NCI-H2081 (cell line): ENCODE data around the gene TFDP1.

Experiments used
- DNase-seq, 2 experiments: peaks; one replicate each; lab custom pipeline; 2025; lab: John Stamatoyannopoulos, UW

The TFDP1 gene

GRCh38 chr13:113651511-113652403 is 67.2 kb downstream of the TFDP1 start:
- DNase-seq, result no peak

DNA sequence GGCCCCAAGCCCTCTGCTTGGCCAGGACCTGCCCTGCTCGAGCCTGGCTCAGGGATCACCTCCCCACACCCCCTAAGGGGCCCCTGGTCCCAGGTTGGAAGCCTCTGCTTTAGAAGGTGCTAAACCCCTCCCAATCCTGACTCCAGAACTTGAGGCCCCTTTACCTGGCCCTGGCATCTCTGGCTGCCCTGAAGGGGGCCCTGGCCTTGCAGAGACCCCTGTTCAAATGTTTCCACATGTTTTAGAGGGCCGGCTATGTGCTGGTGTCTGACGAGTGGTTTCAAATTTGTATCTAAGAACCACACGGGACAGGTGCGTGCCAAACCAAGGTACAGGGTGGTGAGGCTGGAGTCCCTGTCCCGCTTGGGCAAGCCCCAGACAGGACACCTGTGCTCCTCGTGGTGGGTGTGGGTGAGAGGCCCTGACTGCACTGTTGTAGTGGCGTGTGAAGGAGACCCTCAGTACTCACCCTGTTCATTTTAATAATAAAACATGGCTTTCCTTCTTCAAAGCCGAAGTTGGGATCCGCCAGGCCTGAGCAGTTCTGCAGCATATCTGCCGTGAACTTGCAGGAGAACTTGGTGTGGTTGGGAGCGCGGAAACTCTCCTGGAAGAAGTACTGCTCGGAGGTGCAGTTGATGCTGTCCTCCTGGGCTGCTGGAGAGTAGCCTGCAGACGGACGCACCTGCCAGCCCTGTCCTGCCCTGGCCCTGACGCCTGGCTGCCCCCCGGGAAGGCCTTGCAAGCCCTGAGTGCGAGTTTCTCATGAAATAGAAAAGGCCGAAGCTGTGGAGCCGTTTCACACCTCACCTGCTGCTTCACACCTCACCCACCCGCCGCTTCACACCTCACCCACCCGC is 68.1 kb downstream of the TFDP1 start:
- no peak for DNase-seq

- peak; percentile 61 to 81 for DNase-seq
Observed at GRCh38 chr13:113653264-113654174, 69.0 kb downstream of the TFDP1 start.

DNA sequence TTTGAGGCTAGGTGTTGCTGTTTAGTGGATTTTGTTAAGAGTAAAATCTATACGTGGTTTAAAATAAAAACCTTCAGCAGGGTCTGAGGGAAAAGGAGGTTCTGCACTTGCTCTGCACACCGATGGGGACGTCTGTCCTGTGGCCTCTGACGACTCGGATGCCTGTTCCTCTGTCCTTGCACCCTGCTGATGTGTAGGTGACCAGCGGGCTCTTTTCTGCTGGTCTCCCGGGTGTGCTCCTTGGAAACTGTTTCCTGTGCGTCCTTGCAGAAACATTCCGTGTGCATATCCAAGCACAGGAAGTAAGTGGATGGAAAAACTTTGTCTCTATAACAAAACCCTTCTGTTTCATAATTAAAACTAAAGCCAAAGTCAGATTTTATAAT is 69.6 kb downstream of the TFDP1 start:
- DNase-seq, result peak in 1 of 2 experiments; percentile 37

DNA sequence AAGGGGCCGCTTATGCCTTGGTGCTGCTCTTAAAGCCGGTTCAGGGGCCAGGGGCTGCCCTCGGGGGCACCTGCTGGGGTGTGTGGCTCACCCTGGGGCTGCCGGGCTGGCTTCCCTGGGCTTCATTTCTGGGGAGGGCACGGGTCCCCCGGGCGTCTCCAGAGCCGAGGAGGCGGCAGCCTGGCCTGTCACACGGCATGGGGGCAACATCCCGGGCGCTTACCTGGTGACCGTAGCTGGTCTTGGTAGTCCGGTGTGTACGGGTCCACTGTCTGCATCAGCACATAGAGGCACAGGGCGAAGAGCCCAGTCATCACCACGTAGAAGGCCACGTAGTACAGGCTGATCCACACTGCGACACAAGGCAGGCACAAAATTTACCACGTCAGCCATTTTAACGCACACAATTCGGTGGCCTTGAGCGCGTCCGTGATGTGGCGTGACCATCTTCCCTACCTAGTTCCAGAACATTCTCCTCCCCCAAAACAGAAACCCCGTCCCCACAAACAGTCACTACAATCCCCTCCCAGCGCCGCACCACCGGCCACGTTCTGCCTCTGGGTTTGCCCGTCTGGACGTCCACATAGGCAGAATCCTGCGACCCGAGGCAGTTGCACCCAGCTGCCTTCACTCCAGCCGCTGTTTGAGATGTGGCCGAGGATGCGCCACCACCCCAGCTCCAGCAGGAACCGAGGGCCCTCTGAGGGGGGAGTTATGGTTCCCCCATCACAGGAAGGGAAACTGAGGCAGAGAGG is 70.2 kb downstream of the TFDP1 start:
- no peak for DNase-seq

GRCh38 chr13:113655346-113656002 is 70.9 kb downstream of the TFDP1 start:
- no peak for DNase-seq

DNA sequence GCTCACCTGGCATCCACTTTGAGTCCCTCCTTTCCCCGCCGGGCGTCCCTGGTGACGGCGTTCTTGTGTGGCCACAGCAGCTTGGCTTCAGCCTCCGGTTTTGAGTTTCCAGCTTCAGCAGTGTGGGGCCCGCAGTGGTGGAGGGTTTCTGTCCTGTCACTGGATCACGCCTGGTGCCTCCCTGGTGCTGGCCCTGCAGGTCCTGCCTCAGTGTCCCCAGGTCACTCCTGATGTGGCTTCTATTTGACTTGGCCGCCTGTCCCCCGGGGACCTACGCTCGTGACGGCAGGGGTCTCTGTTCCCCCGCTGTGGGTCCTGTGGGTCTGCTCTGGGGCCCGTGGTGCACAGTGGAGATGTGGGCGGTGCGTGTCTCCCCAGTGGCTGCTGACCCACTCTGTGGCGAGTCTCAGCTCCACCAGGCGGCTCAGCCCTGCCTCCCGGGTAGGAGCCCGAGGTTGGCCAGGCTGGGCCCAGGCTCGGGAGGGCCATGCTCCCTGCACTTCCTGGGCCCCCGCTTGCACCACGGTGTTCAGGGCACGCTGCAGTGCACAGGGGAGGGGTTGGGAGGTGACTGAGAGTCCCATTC is 71.5 kb downstream of the TFDP1 start:
- DNase-seq, result no peak

GRCh38 chr13:113656831-113657671 is 72.5 kb downstream of the TFDP1 start:
- DNase-seq, result no peak

- DNase-seq, result no peak
Observed at GRCh38 chr13:113657851-113658741, 73.5 kb downstream of the TFDP1 start, which contains the start of gene ATP4B. TSS of gene ATP4B (minus strand) at chr13:113658198. CDS start at chr13:113658144, 54 bp downstream.

DNA sequence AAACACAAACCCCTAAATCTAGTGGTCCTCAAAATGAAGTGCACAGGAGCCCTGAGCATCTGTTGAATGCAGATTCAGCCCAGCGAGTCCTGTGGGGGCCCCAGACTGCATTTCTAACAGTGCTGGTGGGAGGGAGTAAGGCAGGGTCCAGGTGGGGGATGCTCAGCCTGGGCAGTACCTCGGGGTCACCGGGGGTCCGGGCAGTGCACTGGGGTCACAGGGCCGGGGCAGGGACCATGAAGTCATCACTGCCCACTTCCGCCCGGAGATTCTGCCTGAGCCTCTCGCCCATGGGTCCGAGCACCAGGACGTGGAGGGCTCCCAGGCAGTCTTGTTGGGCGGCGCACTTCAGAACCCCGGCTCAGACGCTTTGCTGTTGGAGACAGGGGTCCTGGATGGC is 74.3 kb downstream of the TFDP1 start:
- DNase-seq, result no peak

GRCh38 chr13:113659337-113659736 is 74.8 kb downstream of the TFDP1 start:
- DNase-seq, result no peak

- no peak for DNase-seq
Observed at GRCh38 chr13:113660066-113660465, 75.5 kb downstream of the TFDP1 start.

- DNase-seq, result no peak
Observed at GRCh38 chr13:113661509-113661908, 77.0 kb downstream of the TFDP1 start.

GRCh38 chr13:113663934-113664333 is 79.4 kb downstream of the TFDP1 start:
- DNase-seq, result no peak

GRCh38 chr13:113664751-113665596 is 80.4 kb downstream of the TFDP1 start:
- DNase-seq, result no peak

DNA sequence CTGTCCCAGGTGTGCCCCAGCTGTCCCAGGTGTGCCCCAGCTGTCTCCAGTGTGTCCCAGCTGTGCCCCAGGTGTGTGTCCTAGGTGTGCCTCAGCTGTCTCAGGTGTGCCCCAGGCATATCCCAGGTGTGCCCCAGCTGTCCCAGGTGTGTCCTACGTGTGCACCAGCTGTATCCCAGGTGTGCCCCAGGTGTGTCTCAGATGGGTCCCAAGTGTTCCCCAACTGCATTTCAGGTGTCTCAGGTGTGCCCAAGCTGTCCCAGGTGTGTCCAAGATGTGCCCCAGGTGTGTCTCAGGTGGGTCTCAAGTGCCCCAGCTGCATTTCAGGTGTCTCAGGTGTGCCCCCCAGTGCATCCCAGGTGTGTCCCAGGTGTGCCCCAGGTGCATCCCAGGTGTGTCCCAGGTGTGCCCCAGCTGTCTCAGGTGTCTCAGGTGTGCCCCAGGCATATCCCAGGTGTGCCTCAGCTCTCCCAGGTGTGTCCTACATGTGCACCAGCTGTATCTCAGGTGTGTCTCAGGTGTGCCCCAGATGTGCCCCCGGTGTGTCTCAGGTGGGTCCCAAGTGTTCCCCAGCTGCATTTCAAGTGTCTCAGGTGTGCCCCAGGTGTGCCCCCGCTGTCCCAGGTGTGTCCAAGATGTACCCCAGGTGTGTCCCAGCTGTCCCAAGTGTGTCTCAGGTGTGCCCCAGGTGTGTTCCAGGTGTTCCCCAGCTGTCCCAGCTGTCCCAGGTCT is 81.2 kb downstream of the TFDP1 start:
- no peak for DNase-seq

DNA sequence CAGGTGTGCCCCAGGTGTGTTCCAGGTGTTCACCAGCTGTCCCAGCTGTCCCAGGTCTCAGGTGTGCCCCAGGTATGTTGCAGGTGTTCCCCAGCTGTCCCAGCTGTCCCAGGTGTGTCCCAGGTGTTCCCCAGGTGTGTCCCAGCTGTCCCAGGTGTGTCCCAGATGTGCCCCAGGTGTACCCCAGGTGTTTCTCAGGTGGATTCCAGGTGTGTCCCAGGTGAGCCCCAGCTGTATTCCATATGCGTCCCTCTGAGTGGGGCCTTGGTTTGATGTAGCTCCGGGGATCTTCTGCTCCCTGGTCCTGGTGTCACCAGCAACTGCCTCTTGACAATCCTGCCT is 81.7 kb downstream of the TFDP1 start:
- DNase-seq, result no peak
